Measurements from ENCODE around the gene ABHD16B. TPM values are rescaled to one million over a fixed set of nuclear protein-coding genes. Genes with fewer than 3 reads are reported as not detected.

Gene ABHD16B
- total and polyA plus RNA-seq, 10 of the 15 experiments (the other 5 are each of a cell fraction or from before 2014, with no cell fraction given) = 0.13 TPM; not detected in 9

DNA sequence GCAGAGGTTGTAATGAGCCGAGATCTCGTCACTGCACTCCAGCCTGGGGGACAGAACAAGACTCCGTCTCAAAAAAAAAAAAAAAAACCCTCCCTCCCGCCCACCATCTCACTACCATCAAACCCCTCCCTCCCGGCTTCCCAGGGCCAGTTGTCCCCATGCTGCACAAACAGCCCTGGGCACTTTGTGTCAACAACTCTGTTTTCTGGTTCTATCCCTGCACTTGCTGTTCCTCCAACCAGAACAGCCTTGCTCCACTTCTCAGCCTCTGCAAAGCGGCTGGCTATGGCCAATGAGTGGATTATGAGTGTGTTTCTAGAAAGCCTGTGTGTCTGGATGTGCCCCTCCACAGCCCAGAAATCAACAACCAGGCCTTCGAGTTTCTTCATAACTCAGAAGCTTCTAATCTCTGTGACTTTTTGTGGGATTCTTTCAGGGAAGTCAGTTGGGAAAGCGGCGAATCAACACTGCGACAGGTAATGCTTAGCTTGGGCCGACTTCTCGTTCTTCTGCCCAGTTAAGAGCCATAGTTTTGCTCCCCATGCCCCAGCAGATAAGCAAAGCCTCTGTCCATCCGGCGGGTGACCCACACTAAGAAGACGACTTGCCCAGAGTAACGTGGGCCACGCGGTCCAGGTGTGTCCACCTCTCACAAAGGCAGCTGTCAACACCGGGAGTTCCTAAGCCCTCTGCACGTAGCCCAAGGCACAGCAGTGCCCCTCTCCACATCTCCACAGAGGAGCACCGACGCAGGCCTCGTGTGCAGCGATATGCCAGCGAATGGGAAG, 35.8 kb upstream of the ABHD16B start:
- Histone ChIP-seq H3K9ac (ENCODE audit: control insufficient read depth, insufficient read depth, low read length) (no peak overlapping the region), H3K27ac (ENCODE audit: control insufficient read depth, insufficient read depth) (no peak overlapping the region), H2AFZ (ENCODE audit: control insufficient read depth, low read depth, low read length) (no peak overlapping the region), H3K4me2 (ENCODE audit: control insufficient read depth, insufficient read depth) (no peak overlapping the region), H3K79me2 (ENCODE audit: control insufficient read depth, insufficient read depth, low read length) (no peaks in the 10 kb centered on the region), H3K9me3 (replicated peaks; ENCODE audit: control insufficient read depth, insufficient read depth, low read length) (no peaks in the 10 kb centered on the region), H3K36me3 (ENCODE audit: control insufficient read depth in 2 of 2, insufficient read depth in 2 of 2, low read length in 1 of 2) (no peaks in the 10 kb centered on the region), H4K20me1 (ENCODE audit: control insufficient read depth, insufficient read depth) (peaks cover 7% of the 10 kb centered on the region; the same call in 1 of the 2 replicates), H3K4me1 (ENCODE audit: control insufficient read depth, insufficient read depth, low read length) (peaks cover 4% of the 10 kb centered on the region; the same call in 1 of the 2 replicates), H3K4me3 (no peak overlapping the region), H3K27me3 (replicated peaks in 1 of 2; ENCODE audit: control insufficient read depth in 2 of 2, insufficient read depth in 2 of 2, low read length in 1 of 2) (peaks cover 9 to 11% of the 10 kb centered on the region in 2 experiments; a peak in 3 of 4 replicates)
- no TSS peak for BruUV-seq (replicated peaks)
- SMC1A ChIA-PET (ENCODE audit: uncharacterized antibody, unreplicated experiment) = no interaction called here
- ATAC-seq (no peak), DNase-seq (ENCODE audit: low read depth, low spot score) (no peak), FAIRE-seq (no peak)
- CTCF ChIA-PET = no interaction called here
- RAD21 ChIA-PET (ENCODE audit: unreplicated experiment) = no interaction called here
- in situ Hi-C loops (cut with MboI) (no loop called here), intact Hi-C loops (cut with micrococcal nuclease; ENCODE audit: unreplicated experiment) (no loop called here)
- 80% methylated on average over 20 of the region's 25 CpGs for WGBS (ENCODE audit: insufficient coverage, insufficient replicate concordance, low lambda C conversion rate, missing lambda C conversion rate)
- POLR2A ChIA-PET = interaction anchor here (0.8 kb wide), 1 partner anchor 38 kb away, joined by 3 read pairs; no protein-coding TSS in a partner anchor
- TF ChIP-seq MYC (IDR thresholded peaks at IDR 0.05; ENCODE audit: insufficient read depth, insufficient read length, insufficient replicate concordance, low read length, severe bottlenecking) (no peak), SMAD1 (IDR thresholded peaks at IDR 0.05; ENCODE audit: low read depth, partially characterized antibody) (no peak), POLR2AphosphoS5 (IDR thresholded peaks at IDR 0.05; ENCODE audit: low read length) (no peak), EGR1 (IDR thresholded peaks at IDR 0.05; ENCODE audit: borderline replicate concordance in 1 of 2, low read depth in 2 of 2, low read length in 2 of 2) (no peak), ZNF384 (IDR thresholded peaks at IDR 0.05; ENCODE audit: borderline replicate concordance, low read depth, low read length) (no peak)
- TF ChIP-seq, protein P1, sequence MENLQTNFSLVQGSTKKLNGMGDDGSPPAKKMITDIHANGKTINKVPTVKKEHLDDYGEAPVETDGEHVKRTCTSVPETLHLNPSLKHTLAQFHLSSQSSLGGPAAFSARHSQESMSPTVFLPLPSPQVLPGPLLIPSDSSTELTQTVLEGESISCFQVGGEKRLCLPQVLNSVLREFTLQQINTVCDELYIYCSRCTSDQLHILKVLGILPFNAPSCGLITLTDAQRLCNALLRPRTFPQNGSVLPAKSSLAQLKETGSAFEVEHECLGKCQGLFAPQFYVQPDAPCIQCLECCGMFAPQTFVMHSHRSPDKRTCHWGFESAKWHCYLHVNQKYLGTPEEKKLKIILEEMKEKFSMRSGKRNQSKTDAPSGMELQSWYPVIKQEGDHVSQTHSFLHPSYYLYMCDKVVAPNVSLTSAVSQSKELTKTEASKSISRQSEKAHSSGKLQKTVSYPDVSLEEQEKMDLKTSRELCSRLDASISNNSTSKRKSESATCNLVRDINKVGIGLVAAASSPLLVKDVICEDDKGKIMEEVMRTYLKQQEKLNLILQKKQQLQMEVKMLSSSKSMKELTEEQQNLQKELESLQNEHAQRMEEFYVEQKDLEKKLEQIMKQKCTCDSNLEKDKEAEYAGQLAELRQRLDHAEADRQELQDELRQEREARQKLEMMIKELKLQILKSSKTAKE (IDR thresholded peaks at IDR 0.05; ENCODE audit: low read depth, poor library complexity, severe bottlenecking) = no peak
- TF ChIP-seq, protein P2, sequence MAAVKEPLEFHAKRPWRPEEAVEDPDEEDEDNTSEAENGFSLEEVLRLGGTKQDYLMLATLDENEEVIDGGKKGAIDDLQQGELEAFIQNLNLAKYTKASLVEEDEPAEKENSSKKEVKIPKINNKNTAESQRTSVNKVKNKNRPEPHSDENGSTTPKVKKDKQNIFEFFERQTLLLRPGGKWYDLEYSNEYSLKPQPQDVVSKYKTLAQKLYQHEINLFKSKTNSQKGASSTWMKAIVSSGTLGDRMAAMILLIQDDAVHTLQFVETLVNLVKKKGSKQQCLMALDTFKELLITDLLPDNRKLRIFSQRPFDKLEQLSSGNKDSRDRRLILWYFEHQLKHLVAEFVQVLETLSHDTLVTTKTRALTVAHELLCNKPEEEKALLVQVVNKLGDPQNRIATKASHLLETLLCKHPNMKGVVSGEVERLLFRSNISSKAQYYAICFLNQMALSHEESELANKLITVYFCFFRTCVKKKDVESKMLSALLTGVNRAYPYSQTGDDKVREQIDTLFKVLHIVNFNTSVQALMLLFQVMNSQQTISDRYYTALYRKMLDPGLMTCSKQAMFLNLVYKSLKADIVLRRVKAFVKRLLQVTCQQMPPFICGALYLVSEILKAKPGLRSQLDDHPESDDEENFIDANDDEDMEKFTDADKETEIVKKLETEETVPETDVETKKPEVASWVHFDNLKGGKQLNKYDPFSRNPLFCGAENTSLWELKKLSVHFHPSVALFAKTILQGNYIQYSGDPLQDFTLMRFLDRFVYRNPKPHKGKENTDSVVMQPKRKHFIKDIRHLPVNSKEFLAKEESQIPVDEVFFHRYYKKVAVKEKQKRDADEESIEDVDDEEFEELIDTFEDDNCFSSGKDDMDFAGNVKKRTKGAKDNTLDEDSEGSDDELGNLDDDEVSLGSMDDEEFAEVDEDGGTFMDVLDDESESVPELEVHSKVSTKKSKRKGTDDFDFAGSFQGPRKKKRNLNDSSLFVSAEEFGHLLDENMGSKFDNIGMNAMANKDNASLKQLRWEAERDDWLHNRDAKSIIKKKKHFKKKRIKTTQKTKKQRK (IDR thresholded peaks at IDR 0.05; ENCODE audit: low read depth, low read length) = no peak
- TF ChIP-seq, protein P3, sequence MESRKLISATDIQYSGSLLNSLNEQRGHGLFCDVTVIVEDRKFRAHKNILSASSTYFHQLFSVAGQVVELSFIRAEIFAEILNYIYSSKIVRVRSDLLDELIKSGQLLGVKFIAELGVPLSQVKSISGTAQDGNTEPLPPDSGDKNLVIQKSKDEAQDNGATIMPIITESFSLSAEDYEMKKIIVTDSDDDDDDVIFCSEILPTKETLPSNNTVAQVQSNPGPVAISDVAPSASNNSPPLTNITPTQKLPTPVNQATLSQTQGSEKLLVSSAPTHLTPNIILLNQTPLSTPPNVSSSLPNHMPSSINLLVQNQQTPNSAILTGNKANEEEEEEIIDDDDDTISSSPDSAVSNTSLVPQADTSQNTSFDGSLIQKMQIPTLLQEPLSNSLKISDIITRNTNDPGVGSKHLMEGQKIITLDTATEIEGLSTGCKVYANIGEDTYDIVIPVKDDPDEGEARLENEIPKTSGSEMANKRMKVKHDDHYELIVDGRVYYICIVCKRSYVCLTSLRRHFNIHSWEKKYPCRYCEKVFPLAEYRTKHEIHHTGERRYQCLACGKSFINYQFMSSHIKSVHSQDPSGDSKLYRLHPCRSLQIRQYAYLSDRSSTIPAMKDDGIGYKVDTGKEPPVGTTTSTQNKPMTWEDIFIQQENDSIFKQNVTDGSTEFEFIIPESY (IDR thresholded peaks at IDR 0.05) = no peak
- TF ChIP-seq, protein P4, sequence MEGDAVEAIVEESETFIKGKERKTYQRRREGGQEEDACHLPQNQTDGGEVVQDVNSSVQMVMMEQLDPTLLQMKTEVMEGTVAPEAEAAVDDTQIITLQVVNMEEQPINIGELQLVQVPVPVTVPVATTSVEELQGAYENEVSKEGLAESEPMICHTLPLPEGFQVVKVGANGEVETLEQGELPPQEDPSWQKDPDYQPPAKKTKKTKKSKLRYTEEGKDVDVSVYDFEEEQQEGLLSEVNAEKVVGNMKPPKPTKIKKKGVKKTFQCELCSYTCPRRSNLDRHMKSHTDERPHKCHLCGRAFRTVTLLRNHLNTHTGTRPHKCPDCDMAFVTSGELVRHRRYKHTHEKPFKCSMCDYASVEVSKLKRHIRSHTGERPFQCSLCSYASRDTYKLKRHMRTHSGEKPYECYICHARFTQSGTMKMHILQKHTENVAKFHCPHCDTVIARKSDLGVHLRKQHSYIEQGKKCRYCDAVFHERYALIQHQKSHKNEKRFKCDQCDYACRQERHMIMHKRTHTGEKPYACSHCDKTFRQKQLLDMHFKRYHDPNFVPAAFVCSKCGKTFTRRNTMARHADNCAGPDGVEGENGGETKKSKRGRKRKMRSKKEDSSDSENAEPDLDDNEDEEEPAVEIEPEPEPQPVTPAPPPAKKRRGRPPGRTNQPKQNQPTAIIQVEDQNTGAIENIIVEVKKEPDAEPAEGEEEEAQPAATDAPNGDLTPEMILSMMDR (IDR thresholded peaks at IDR 0.05 in 2 of 3, conservative IDR thresholded peaks at IDR 0.05 in 1 of 3; ENCODE audit: control insufficient read depth in 2 of 3, extremely low read depth in 1 of 3, insufficient read depth in 1 of 3, low read depth in 3 of 3, low read length in 3 of 3) = no peak
